Neural cell (in vitro differentiated cells): Measurements from ENCODE around the gene DLG5. TPM values are rescaled to one million over a fixed set of nuclear protein-coding genes. Genes with fewer than 3 reads are reported as not detected.

Source experiments
- H2AFZ ChIP-seq: fragments of 200-600, 300-800 bp; sonication (generic), shearing (Covaris generic); 2 replicates; pipeline ENCODE4 v1.6.0; 2014; ENCODE audit warnings: low read depth, mild to moderate bottlenecking, antibody characterized with exemption, low read length, moderate library complexity
- H3F3A ChIP-seq: fragments of 200-600 bp; shearing (Covaris generic); 2 replicates; pipeline ENCODE4 v1.6.1; 2016; ENCODE audit warnings: mild to moderate bottlenecking, moderate library complexity, mixed read lengths, antibody characterized with exemption, low read length; ENCODE audit not compliant: insufficient read depth, poor library complexity, severe bottlenecking
- H3K27ac ChIP-seq: fragments of 200-600, 300-800 bp; sonication (generic), shearing (Covaris generic); 2 replicates; pipeline ENCODE4 v1.5.1; 2014; ENCODE audit warnings: mild to moderate bottlenecking, low read length, moderate library complexity
- H3K27me3 ChIP-seq: fragments of 300-800, 200-600 bp; sonication (generic), shearing (Covaris generic); 2 replicates; pipeline ENCODE4 v1.6.0; 2014; ENCODE audit warnings: mild to moderate bottlenecking, low read depth, low read length, moderate library complexity; ENCODE audit not compliant: insufficient read depth
- H3K36me3 ChIP-seq: fragments of 300-800, 200-600 bp; sonication (generic), shearing (Covaris generic); 2 replicates; pipeline ENCODE4 v1.5.1; 2014; ENCODE audit warnings: mild to moderate bottlenecking, antibody characterized with exemption, low read length, moderate library complexity; ENCODE audit not compliant: insufficient read depth
- H3K4me2 ChIP-seq: fragments of 300-800, 200-600 bp; sonication (generic), shearing (Covaris generic); 2 replicates; pipeline ENCODE4 v1.6.0; 2014; ENCODE audit warnings: mild to moderate bottlenecking, low read length
- H3K4me3 ChIP-seq: fragments of 300-800, 200-600 bp; sonication (generic), shearing (Covaris generic); 2 replicates; pipeline ENCODE4 v1.5.1; 2014; ENCODE audit warnings: mild to moderate bottlenecking, low read length, moderate library complexity
- H3K79me2 ChIP-seq: fragments of 200-600 bp; shearing (Covaris generic); replicated peaks from 2 replicates; pipeline ENCODE4 v1.6.0; 2014; ENCODE audit warnings: mild to moderate bottlenecking, low read length, moderate library complexity; ENCODE audit not compliant: insufficient read depth
- H3K9ac ChIP-seq: fragments of 300-800, 200-600 bp; sonication (generic), shearing (Covaris generic); 2 replicates; pipeline ENCODE4 v1.6.1; 2016; ENCODE audit warnings: mild to moderate bottlenecking, low read length, mixed read lengths
- H3K9me2 ChIP-seq: fragments of 200-600 bp; shearing (Covaris generic); 2 replicates; pipeline ENCODE4 v1.6.1; 2016; ENCODE audit warnings: mild to moderate bottlenecking, low read length, mixed read lengths; ENCODE audit not compliant: insufficient read depth
- H3K9me3 ChIP-seq: fragments of 200-600, 300-800 bp; sonication (generic), shearing (Covaris generic); 2 replicates; pipeline ENCODE4 v1.6.1; 2016; ENCODE audit warnings: mild to moderate bottlenecking, mixed run types, low read length, moderate library complexity, mixed read lengths
- H4K20me1 ChIP-seq: fragments of 200-600 bp; shearing (Covaris generic); 2 replicates; pipeline ENCODE4 v1.6.1; 2016; ENCODE audit warnings: mild to moderate bottlenecking, mixed run types; ENCODE audit not compliant: insufficient read depth
- EP300 ChIP-seq: fragments of 450-650 bp; conservative IDR thresholded peaks from 2 replicates; pipeline ENCODE4 v1.6.1; 2014; ENCODE audit warnings: antibody characterized with exemption, mild to moderate bottlenecking, moderate library complexity; ENCODE audit not compliant: poor library complexity, severe bottlenecking
- EZH2 ChIP-seq: fragments of 200-600, 300-800 bp; shearing (Covaris generic), sonication (generic); IDR thresholded peaks from 2 replicates; pipeline ENCODE4 v1.6.1; 2014; ENCODE audit warnings: antibody characterized with exemption, low read length, borderline replicate concordance, mild to moderate bottlenecking; ENCODE audit not compliant: insufficient read depth, poor library complexity, severe bottlenecking
- MXI1 ChIP-seq: fragments of 450-650 bp; conservative IDR thresholded peaks from 2 replicates; pipeline ENCODE4 v1.6.1; 2014; ENCODE audit warnings: antibody characterized with exemption, mild to moderate bottlenecking; ENCODE audit not compliant: poor library complexity, severe bottlenecking
- POLR2AphosphoS5 ChIP-seq: IDR thresholded peaks from 2 replicates; pipeline ENCODE4 v1.6.1; 2012
- RAD21 ChIP-seq: fragments of 450-650 bp; conservative IDR thresholded peaks from 2 replicates; pipeline ENCODE4 v1.6.1; 2014; ENCODE audit warnings: antibody characterized with exemption, mild to moderate bottlenecking, moderate library complexity
- REST ChIP-seq: IDR thresholded peaks from 2 replicates; pipeline ENCODE4 v1.6.1; 2012; ENCODE audit warnings: borderline replicate concordance
- SMC3 ChIP-seq: fragments of 450-650 bp; conservative IDR thresholded peaks from 2 replicates; pipeline ENCODE4 v1.6.1; 2014; ENCODE audit warnings: antibody characterized with exemption, mild to moderate bottlenecking, moderate library complexity; ENCODE audit not compliant: poor library complexity
- TAF1 ChIP-seq: IDR thresholded peaks from 2 replicates; pipeline ENCODE4 v1.6.1; 2012; ENCODE audit warnings: low read depth
- polyA plus RNA-seq: library from polyadenylated mRNA; depleted of rRNA; stranded (reverse); fragments of >200 nt; gene quantifications from 2 replicates; pipeline ENCODE4 v1.2.3, GENCODE V29; 2014
- TF ChIP-seq, protein P1 (sequence below): fragments of 450-650 bp; IDR thresholded peaks from 2 replicates; pipeline ENCODE4 v1.5.1; 2014; ENCODE audit warnings: antibody characterized with exemption, mild to moderate bottlenecking, moderate library complexity; ENCODE audit not compliant: poor library complexity, severe bottlenecking

DLG5 gene
- polyA plus RNA-seq, 1 donor from 2014 or later, result 72.9 TPM

- no peaks in the 10 kb centered on the region for H3K79me2 ChIP-seq
- H3K4me2 ChIP-seq, result no peak overlapping the region
- no peaks in the 10 kb centered on the region for H3K9me2 ChIP-seq
- no peak overlapping the region for H3K9ac ChIP-seq
- no peaks in the 10 kb centered on the region for H4K20me1 ChIP-seq
- H3K27me3 ChIP-seq, result no peaks in the 10 kb centered on the region
- no peaks in the 10 kb centered on the region for H3F3A ChIP-seq
- no peaks in the 10 kb centered on the region for H3K36me3 ChIP-seq
- TF ChIP-seq EP300, result no peak
- TF ChIP-seq, protein P1, sequence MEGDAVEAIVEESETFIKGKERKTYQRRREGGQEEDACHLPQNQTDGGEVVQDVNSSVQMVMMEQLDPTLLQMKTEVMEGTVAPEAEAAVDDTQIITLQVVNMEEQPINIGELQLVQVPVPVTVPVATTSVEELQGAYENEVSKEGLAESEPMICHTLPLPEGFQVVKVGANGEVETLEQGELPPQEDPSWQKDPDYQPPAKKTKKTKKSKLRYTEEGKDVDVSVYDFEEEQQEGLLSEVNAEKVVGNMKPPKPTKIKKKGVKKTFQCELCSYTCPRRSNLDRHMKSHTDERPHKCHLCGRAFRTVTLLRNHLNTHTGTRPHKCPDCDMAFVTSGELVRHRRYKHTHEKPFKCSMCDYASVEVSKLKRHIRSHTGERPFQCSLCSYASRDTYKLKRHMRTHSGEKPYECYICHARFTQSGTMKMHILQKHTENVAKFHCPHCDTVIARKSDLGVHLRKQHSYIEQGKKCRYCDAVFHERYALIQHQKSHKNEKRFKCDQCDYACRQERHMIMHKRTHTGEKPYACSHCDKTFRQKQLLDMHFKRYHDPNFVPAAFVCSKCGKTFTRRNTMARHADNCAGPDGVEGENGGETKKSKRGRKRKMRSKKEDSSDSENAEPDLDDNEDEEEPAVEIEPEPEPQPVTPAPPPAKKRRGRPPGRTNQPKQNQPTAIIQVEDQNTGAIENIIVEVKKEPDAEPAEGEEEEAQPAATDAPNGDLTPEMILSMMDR, result no peak
- TF ChIP-seq POLR2AphosphoS5, result no peak
- no peak for TF ChIP-seq TAF1
- no peak for TF ChIP-seq REST
- no peak for TF ChIP-seq MXI1
- no peak for TF ChIP-seq EZH2
- TF ChIP-seq RAD21, result no peak
- no peak for TF ChIP-seq SMC3
- H3K4me3 ChIP-seq, result no peak overlapping the region
- H3K27ac ChIP-seq, result no peak overlapping the region
- no peak overlapping the region for H2AFZ ChIP-seq
- no peaks in the 10 kb centered on the region for H3K9me3 ChIP-seq
Measured at GRCh38 chr10:77855404-77856155, 71.0 kb downstream of the DLG5 start.

DNA sequence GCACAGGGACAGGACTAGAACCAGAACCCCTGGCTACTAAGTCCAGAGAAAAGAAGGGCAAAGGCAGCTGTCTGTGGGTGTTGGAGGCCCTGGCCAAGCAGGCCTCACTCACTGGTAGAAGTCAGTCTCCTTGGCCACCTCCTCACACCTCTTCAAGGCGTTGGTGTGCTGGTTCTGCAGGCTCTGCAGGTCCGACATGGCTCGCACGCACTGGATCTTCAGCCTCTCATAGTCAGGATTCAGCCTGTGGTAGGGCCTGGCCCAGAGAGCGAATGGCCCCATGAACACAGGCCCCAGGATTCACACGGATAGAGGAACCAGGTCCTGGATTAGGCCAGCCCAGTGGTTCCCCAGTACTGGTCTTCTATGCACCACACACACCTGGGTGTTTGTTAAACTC is 72.4 kb downstream of the DLG5 start:
- no peak overlapping the region for H2AFZ ChIP-seq
- H3K9ac ChIP-seq, result no peak overlapping the region
- H3K27me3 ChIP-seq, result no peaks in the 10 kb centered on the region
- H3K9me2 ChIP-seq, result no peaks in the 10 kb centered on the region
- H3K79me2 ChIP-seq, result no peaks in the 10 kb centered on the region
- H4K20me1 ChIP-seq, result no peaks in the 10 kb centered on the region
- H3K4me2 ChIP-seq, result no peak overlapping the region
- no peak overlapping the region for H3K27ac ChIP-seq
- H3F3A ChIP-seq, result no peaks in the 10 kb centered on the region
- TF ChIP-seq EP300 (no peak), EZH2 (no peak), SMC3 (no peak), MXI1 (no peak), RAD21 (no peak), POLR2AphosphoS5 (no peak)
- TF ChIP-seq, protein P1, result no peak
- H3K4me3 ChIP-seq, result no peak overlapping the region
- no peaks in the 10 kb centered on the region for H3K36me3 ChIP-seq
- H3K9me3 ChIP-seq, result no peaks in the 10 kb centered on the region
